ENCODE results near the gene METTL15.
"Not testable (repeated sequence)": the region's sequence is repeated elsewhere in the genome, so short reads cannot be mapped to it uniquely, and the experiment has no call there.

METTL15 gene

DNA sequence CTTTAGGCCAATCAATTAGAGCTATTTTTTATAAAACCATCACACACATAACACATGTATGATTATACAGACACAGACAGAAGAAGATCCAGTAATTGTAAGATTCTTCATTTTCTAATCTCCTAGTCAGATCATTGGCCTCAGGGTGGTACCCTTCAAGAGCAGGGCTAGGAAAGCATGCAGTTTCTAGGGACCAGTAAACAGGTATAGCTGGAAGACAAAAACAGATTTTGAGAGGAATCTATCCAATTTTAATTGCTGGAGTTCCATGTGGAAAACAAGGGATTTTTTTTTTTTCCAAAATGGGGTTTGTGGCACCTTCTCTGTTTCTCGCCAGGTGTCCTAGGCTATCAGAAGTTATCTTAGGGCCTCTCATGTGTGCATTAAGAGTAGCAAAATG, 29.6 kb downstream of the METTL15 start:
- Mint-ChIP-seq H3K36me3 (peaks cover 39% of the 10 kb centered on the region), H3K27me3 (no peaks in the 10 kb centered on the region), H3K4me1 (no peaks in the 10 kb centered on the region), H3K27ac (no peak overlapping the region), H3K9me3 (peaks cover 18% of the 10 kb centered on the region), H3K4me3 (no peak overlapping the region)

DNA sequence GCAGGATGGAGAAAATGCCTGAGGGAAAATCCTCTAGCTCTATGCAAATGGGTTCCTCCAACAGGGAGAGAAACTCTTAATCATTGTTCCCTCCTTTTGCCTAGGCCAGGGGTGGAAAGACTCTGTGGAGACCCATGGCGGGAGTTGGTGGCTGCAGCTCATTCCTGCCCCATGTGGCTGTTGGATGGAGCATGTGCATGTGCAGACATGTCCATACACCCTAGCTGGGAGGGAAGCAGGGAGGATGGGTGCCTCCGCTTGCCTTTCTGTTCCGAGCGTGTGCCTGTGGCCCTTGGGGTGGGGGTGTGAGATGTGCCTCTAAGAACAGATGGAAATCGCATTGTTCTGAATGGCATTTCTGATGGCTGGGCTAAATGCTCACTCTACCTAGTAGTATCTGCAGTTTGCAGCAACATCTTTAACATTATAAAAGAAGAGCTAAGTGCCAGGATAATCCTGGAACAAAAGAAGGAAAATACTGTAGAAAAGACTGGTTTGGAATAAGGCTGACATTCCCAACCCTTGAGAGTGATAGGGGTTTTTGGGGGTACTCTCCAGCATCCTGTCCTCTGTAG, 31.7 kb downstream of the METTL15 start:
- Mint-ChIP-seq H3K4me3 (no peak overlapping the region), H3K4me1 (no peaks in the 10 kb centered on the region), H3K27me3 (no peaks in the 10 kb centered on the region), H3K9me3 (peaks cover 14% of the 10 kb centered on the region), H3K36me3 (peaks cover 36% of the 10 kb centered on the region), H3K27ac (no peak overlapping the region)

GRCh38 chr11:28140689-28141455, 32.7 kb downstream of the METTL15 start:
- no peaks in the 10 kb centered on the region for H3K4me1 Mint-ChIP-seq
- no peaks in the 10 kb centered on the region for H3K27me3 Mint-ChIP-seq
- H3K27ac Mint-ChIP-seq = no peak overlapping the region
- peaks cover 30% of the 10 kb centered on the region for H3K36me3 Mint-ChIP-seq
- no peak overlapping the region for H3K4me3 Mint-ChIP-seq
- H3K9me3 Mint-ChIP-seq = peaks cover 13% of the 10 kb centered on the region

DNA sequence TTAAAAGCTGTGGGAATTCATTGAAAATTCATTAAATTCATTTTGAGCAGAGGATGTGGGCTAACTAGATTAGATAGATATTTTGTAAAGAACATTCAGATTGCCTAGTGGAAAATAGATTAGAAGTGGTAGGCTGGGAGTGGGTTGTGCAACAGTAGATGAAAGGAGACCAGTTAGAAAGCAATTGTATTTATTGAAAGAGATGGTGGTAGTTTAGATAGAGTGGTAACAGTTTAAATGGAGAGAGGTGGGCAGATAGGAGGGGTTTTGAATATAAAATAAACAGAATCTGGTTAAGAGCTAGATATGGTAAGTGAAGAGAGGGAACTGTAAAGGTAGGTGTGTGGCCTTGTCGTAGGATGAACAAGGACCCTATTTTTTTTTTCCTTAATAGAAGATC, 34.5 kb downstream of the METTL15 start:
- H3K27me3 Mint-ChIP-seq = no peaks in the 10 kb centered on the region
- H3K4me1 Mint-ChIP-seq = peaks cover 3% of the 10 kb centered on the region
- no peaks in the 10 kb centered on the region for H3K9me3 Mint-ChIP-seq
- peak overlapping the region; percentile 2 for H3K27ac Mint-ChIP-seq
- no peak overlapping the region for H3K4me3 Mint-ChIP-seq
- H3K36me3 Mint-ChIP-seq = peaks cover 18% of the 10 kb centered on the region

GRCh38 chr11:28144808-28145207, 36.6 kb downstream of the METTL15 start:
- H3K4me1 Mint-ChIP-seq = peaks cover 3% of the 10 kb centered on the region
- no peak overlapping the region for H3K4me3 Mint-ChIP-seq
- H3K27me3 Mint-ChIP-seq = no peaks in the 10 kb centered on the region
- peaks cover 14% of the 10 kb centered on the region for H3K36me3 Mint-ChIP-seq
- H3K27ac Mint-ChIP-seq = no peak overlapping the region
- no peaks in the 10 kb centered on the region for H3K9me3 Mint-ChIP-seq

DNA sequence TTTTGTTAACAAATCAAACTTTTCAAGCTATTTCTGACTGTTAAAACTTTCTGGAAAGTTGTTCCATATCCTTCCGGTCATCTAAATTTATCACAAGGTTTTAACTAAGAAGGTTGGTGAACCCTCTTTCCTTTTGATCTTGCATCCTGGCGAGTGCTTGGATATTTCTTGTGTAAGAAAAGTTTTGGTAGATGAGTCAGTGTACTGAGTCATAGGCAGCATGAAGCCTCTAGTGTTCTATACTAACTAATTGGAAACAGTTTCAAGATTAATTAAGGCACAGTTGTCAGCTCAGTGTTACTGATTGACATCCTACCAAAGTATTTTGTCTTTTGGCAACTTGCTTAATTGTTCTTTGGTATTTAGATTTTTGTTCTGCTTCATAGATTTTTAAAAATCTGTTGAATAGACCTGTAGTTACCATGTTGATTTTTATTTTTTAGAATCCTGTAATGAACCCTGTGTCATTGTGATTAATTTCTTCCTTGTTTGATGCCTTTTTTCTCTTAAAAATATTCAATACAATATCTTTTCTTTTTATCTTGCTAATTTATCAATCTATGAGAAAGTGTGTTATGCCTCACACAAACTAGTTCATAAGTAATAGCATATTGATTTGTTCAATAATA, 38.0 kb downstream of the METTL15 start:
- peaks cover 3% of the 10 kb centered on the region for H3K4me1 Mint-ChIP-seq
- H3K4me3 Mint-ChIP-seq = no peak overlapping the region
- H3K27ac Mint-ChIP-seq = no peak overlapping the region
- H3K36me3 Mint-ChIP-seq = peaks cover 14% of the 10 kb centered on the region
- H3K27me3 Mint-ChIP-seq = no peaks in the 10 kb centered on the region
- no peaks in the 10 kb centered on the region for H3K9me3 Mint-ChIP-seq

- Mint-ChIP-seq H3K4me1 (no peaks in the 10 kb centered on the region), H3K9me3 (no peaks in the 10 kb centered on the region), H3K4me3 (no peak overlapping the region), H3K36me3 (peaks cover 27% of the 10 kb centered on the region), H3K27me3 (no peaks in the 10 kb centered on the region), H3K27ac (no peak overlapping the region)
Observed at GRCh38 chr11:28152743-28153142, 44.6 kb downstream of the METTL15 start.

DNA sequence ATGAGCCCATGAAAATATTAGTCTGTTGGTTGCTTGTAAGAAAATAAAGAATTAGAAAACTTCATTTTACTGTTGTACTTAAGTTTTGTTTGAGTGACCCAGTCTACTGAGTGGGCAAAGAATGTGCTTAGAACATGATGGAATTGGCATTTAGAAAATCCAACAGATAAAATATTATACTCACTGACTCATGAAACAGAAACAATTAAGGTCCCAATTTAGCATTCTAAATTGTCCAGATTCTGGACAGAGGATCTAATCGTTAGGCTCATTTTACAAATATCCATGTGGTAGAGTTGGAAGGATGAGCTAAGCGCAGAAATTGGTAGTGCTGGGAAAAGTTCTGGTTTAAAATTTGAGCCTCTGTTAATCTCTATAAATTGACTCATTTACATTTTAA, 45.4 kb downstream of the METTL15 start:
- Mint-ChIP-seq H3K9me3 (no peaks in the 10 kb centered on the region), H3K4me3 (no peak overlapping the region), H3K27ac (no peak overlapping the region), H3K4me1 (no peaks in the 10 kb centered on the region), H3K36me3 (peaks cover 28% of the 10 kb centered on the region), H3K27me3 (no peaks in the 10 kb centered on the region)

DNA sequence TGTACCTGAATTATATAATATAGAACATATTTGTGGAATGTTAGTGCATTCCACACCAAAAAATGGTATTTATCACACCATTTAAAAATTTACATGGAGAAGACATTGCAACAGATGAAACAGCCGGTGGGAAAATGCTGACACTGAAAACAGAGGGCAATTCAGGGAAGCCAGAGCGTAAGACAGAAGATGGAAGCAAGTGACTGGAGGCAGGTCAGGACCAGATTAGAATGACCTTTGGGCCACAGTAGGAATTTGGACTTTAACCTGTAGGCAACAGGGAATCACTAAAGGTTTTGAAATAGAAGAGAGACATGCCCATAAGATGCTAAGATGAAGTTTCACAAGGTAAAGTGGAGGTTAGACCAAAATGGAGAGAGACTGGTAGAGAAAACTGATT, 60.5 kb downstream of the METTL15 start:
- Mint-ChIP-seq H3K4me1 (peaks cover 23% of the 10 kb centered on the region), H3K9me3 (no peaks in the 10 kb centered on the region), H3K4me3 (no peak overlapping the region), H3K36me3 (peaks cover 19% of the 10 kb centered on the region), H3K27ac (no peak overlapping the region), H3K27me3 (no peaks in the 10 kb centered on the region)

GRCh38 chr11:28169816-28170215, 61.6 kb downstream of the METTL15 start:
- Mint-ChIP-seq H3K4me1 (peaks cover 23% of the 10 kb centered on the region), H3K27me3 (no peaks in the 10 kb centered on the region), H3K36me3 (peaks cover 24% of the 10 kb centered on the region), H3K9me3 (no peaks in the 10 kb centered on the region), H3K4me3 (no peak overlapping the region), H3K27ac (no peak overlapping the region)

DNA sequence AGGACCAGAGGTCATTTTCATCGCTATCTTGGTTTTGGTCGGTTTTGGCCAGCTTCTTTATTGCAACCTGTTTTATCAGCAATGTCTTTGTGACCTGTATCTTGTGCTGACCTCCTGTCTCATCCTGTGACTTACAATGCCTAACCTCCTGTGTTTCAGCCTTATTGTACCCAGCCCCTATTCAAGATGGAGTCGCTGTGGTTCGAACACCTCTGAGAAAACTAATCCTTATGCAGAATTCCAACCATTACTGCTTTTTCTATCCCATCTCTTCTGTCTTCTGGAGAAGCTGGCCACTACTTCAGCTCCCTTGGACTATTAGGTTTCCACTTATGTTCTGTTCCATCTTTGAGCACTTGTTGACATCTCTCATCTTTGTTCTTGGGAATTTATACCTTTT, 62.6 kb downstream of the METTL15 start:
- Mint-ChIP-seq H3K9me3 (no peaks in the 10 kb centered on the region), H3K36me3 (peaks cover 26% of the 10 kb centered on the region), H3K4me3 (no peak overlapping the region), H3K27ac (no peak overlapping the region), H3K27me3 (no peaks in the 10 kb centered on the region), H3K4me1 (peaks cover 27% of the 10 kb centered on the region)

DNA sequence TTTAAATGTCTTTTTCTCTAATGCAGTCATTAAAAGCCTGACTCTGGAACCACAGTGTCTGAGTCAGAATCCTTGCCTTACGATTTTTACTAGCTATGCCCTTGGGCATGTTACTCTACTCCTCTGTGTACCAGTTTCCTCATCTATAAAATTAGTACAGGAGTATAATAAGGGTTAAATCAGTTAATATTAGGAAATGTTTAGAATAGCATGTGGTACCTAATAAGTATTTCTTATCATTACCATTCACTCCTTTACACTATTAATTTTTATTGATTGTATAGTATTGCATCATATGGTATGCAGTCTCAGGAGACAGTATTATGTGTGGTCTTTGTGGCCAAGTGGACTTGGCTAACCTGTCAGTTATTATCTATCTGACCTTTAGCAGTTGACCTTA, 68.2 kb downstream of the METTL15 start:
- H3K4me1 Mint-ChIP-seq = peaks cover 20% of the 10 kb centered on the region
- H3K27me3 Mint-ChIP-seq = no peaks in the 10 kb centered on the region
- H3K9me3 Mint-ChIP-seq = no peaks in the 10 kb centered on the region
- H3K36me3 Mint-ChIP-seq = peaks cover 26% of the 10 kb centered on the region
- no peak overlapping the region for H3K4me3 Mint-ChIP-seq
- no peak overlapping the region for H3K27ac Mint-ChIP-seq

GRCh38 chr11:28195449-28195848, 87.3 kb downstream of the METTL15 start:
- H3K27me3 Mint-ChIP-seq = no peaks in the 10 kb centered on the region
- no peaks in the 10 kb centered on the region for H3K4me1 Mint-ChIP-seq
- peaks cover 29% of the 10 kb centered on the region for H3K36me3 Mint-ChIP-seq
- H3K27ac Mint-ChIP-seq = no peak overlapping the region
- no peak overlapping the region for H3K4me3 Mint-ChIP-seq
- peaks cover 5% of the 10 kb centered on the region for H3K9me3 Mint-ChIP-seq

DNA sequence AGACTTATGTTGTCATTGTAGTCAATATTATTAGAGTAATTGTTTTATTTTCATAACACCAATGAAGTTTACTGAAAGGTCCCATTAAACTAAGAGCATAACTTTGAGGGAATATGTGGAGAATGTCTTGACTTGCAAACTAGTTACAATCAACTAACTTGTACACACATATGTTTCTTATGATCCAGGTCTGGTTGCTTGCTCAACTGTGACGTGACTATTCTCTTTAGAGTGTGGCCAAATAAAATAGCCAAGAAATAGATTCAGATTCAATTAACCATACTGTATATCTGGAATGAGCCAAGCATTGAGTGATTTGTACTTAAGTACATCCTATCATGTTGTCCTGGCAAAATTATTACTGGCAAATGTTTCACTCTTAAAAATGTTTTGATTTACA, 101.7 kb downstream of the METTL15 start:
- Mint-ChIP-seq H3K9me3 (peaks cover 7% of the 10 kb centered on the region), H3K36me3 (peaks cover 39% of the 10 kb centered on the region), H3K27ac (no peak overlapping the region), H3K4me3 (no peak overlapping the region), H3K27me3 (no peaks in the 10 kb centered on the region), H3K4me1 (peaks cover 17% of the 10 kb centered on the region)

DNA sequence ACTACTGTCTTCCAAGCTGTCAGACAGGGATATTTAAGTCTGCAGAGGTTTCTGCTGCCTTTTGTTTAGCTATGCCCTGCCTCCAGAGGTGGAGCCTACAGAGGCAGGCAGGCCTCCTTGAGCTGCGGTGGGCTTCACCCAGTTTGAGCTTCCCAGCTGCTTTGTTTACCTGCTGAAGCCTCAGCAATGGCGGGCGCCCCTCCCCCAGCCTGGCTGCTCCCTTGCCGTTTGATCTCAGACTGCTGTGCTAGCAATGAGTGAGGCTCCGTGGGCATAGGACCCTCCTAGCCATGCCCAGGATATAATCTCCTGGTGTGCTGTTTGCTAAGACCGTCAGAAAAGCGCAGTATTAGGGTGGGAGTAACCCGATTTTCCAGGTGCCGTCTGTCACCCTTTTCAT, 113.9 kb downstream of the METTL15 start:
- Mint-ChIP-seq H3K36me3 (peaks cover 21% of the 10 kb centered on the region), H3K4me1 (peaks cover 23% of the 10 kb centered on the region)
- H3K27ac Mint-ChIP-seq, H3K9me3 Mint-ChIP-seq, H3K4me3 Mint-ChIP-seq, H3K27me3 Mint-ChIP-seq: not testable (repeated sequence)

- peaks cover 27% of the 10 kb centered on the region for H3K4me1 Mint-ChIP-seq
- H3K36me3 Mint-ChIP-seq = peaks cover 24% of the 10 kb centered on the region
- H3K27ac Mint-ChIP-seq = no peak overlapping the region
- H3K4me3 Mint-ChIP-seq = no peak overlapping the region
- no peaks in the 10 kb centered on the region for H3K27me3 Mint-ChIP-seq
- peaks cover 5% of the 10 kb centered on the region for H3K9me3 Mint-ChIP-seq
Observed at GRCh38 chr11:28223577-28223976, 115.4 kb downstream of the METTL15 start.

Measured in activated naive CD4-positive, alpha-beta T cell treated with anti-CD3 and anti-CD28 coated beads, Interleukin-2, amount 50 U/mL, for 24 hours (primary cell).